Muscle of back (tissue), 11 donors: ENCODE measurements around the gene SIX2. TPM values are rescaled to one million over a fixed set of nuclear protein-coding genes. Genes with fewer than 3 reads are reported as not detected.
A peak's percentile ranks its signal among the peaks of the same experiment; 100 is the strongest.

Experiments used
- DNase-seq, 3 donors: peaks; one replicate each; pipeline versions ENCODE4 v3.0.0 to v3.0.0-alpha.2; 2013
- polyA plus RNA-seq, 10 donors: library from polyadenylated mRNA; unstranded; fragments of 120-200 nt; gene quantifications; one replicate each; pipeline ENCODE4 v1.2.1, GENCODE V29; 2013; ENCODE audit not compliant: insufficient read length in 10 of 10

The SIX2 gene
- polyA plus RNA-seq, 10 donors: 4.6 to 13.0 (median 7.4) TPM

- DNase-seq: no peak
These were observed 14.8 kb upstream of the SIX2 start for GRCh38 chr2:45024097-45024496.

DNA sequence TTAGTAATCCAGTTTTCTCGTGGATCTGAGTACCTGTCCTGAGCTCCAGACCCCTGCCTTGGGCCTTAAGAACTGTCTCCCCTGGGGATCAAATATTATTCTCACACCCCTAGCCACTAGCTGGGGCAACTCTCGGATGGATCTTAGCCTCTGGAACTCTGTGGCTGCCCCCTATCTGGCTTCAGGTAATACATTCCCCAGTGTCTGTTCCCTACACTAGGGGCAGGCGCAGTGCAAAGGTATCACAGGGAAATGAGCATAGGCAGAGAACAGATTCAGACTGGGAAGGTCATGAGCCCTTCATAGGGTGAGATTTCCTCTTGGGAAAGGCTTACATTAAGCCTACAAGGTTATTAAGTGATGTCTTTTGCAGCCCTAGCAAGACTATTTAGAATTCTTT is 11.2 kb upstream of the SIX2 start:
- DNase-seq: no peak

- DNase-seq: no peak
These were observed 8.8 kb upstream of the SIX2 start for GRCh38 chr2:45018023-45018422.

- DNase-seq: no peak
These were observed 5.6 kb upstream of the SIX2 start for GRCh38 chr2:45014831-45015230.

GRCh38 chr2:45014016-45014702 is 4.9 kb upstream of the SIX2 start:
- peak; percentile 43 to 88 (median 77) for DNase-seq

GRCh38 chr2:45013229-45014015 is 4.2 kb upstream of the SIX2 start:
- peak in 1 of 3 donors; percentile 70 for DNase-seq

GRCh38 chr2:45012733-45013132 is 3.5 kb upstream of the SIX2 start:
- DNase-seq: no peak

- peak in 1 of 3 donors; percentile 40 for DNase-seq
These were observed 2.7 kb upstream of the SIX2 start for GRCh38 chr2:45011621-45012602.

DNA sequence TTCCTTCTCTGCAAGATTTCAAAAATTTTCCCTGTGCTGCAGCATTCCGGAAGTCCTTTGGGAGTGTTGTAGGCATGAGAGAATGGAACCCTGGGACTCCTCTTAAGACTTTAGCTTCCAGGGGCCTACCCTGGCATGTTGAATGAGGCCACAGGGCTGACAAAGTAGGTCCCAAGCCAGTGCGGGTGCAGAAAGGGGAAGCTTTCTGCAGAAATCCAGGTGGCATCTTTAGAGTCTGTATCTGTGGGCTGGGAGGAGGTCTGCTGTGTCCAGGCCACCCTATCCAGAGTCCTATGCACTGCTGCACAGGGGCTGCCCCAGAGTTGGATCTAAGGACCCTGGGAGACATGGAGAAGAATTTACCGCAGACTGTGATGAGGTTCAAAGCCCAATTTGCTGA is 1.9 kb upstream of the SIX2 start:
- DNase-seq: no peak

GRCh38 chr2:45010702-45011012 is 1.4 kb upstream of the SIX2 start:
- DNase-seq: no peak

- DNase-seq: peak; percentile 59 to 96 (median 90)
These were observed 863 bp upstream of the SIX2 start for GRCh38 chr2:45009928-45010701.

DNA sequence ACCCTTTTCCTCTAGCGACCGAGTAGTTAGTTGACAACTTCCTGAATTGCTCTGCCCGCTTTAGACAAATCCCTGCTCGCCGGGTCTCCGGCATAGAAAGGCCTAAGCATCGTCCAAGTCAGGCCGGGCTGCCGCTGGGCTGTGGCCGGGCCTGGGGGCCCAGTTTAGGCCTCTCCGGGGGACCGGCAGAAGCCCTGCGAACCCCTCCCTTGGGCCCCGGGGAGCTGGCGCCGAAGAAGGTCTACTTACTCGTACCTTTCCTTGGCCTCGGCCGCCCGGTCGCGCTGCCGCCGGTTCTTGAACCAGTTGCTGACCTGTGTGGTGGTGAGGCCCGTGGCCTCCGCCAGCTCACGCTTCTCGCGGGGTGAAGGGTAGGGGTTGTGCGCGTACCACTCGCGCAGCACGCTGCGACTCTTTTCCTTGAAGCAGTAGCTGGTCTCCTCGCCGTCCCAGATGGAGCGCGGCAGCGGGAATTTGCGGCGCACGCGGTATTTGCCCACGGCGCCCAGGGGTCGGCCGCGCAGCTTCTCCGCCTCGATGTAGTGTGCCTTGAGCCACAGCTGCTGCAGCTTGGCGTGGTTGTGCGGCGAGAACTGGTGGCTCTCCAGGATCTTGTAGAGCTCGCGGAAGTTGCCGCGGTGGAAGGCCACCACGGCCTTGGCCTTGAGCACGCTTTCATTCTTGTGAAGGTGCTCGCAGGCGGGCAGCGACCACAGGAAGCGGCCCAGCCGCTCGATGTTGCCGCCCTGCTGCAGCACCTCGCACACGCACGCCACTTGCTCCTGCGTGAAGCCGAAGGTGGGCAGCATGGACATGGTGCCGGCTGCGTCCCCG is 739 bp downstream of the SIX2 start:
- peak in 1 of 3 donors; percentile 76 for DNase-seq

DNA sequence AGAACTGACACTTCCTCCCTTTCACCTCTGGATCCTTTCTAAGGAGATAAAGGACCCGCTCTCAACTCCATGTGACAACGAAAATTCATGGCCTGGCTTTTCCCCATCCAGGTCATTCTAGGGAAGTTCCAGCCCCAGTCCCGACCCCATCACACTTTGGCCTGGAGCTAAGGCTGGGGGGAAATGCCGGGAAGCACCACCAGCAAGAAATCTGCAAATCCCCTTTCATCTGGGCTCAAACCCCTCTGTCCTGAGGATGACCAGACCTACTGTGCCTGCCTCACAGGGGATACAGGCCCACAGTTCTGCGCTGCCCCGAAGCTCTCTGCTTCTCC is 1.3 kb downstream of the SIX2 start:
- no peak for DNase-seq

DNA sequence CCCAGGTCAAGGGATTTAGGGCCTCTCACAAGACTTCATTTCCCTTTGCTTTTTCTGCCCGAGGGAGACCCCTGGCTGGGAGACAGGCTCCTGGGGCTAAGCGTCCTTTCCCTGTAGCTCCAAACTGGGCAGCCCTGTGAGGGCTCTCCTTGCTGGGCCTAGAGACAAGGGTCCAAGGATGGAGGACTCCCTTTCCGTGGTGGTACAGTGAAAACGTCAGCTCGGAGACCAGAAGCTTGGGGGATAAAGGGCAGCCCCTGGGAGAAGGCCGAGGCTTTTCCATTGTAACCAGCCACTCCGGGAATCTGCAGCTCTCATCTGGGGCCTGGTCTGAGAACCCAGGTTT is 2.3 kb downstream of the SIX2 start:
- no peak for DNase-seq

- no peak for DNase-seq
These were observed 3.0 kb downstream of the SIX2 start for GRCh38 chr2:45006041-45006941.

- DNase-seq: peak in 1 of 3 donors; percentile 15
These were observed 3.8 kb downstream of the SIX2 start for GRCh38 chr2:45005261-45006002.

- peak in 1 of 3 donors; percentile 56 for DNase-seq
These were observed 4.6 kb downstream of the SIX2 start for GRCh38 chr2:45004562-45005191.
